ENCODE measurements around the gene SAP130. TPM values are rescaled to one million over a fixed set of nuclear protein-coding genes. Genes with fewer than 3 reads are reported as not detected.

Gene SAP130
- total RNA-seq, 2 donors from 2014 or later, result 47.7 to 58.9 TPM

GRCh38 chr2:127917916-127918315 is 109.9 kb downstream of the SAP130 start:
- no peaks in the 10 kb centered on the region for H3K9me3 Mint-ChIP-seq
- Histone ChIP-seq H3K36me3 (ENCODE audit: control insufficient read depth, insufficient read depth, low read length) (no peaks in the 10 kb centered on the region), H3K27me3 (ENCODE audit: control insufficient read depth, insufficient read depth, low read length, poor library complexity, severe bottlenecking) (no peaks in the 10 kb centered on the region), H3K4me3 (ENCODE audit: low read length) (no peak overlapping the region), H3K9ac (ENCODE audit: extremely low read depth, low read length, poor library complexity, severe bottlenecking) (no peak overlapping the region), H3K9me3 (ENCODE audit: control insufficient read depth, low read length) (no peaks in the 10 kb centered on the region), H3K4me1 (ENCODE audit: control insufficient read depth, insufficient read depth, low read length) (no peaks in the 10 kb centered on the region), H3K27ac (ENCODE audit: low read depth, low read length) (no peak overlapping the region)
- H3K27ac Mint-ChIP-seq, result no peak overlapping the region
- no peaks in the 10 kb centered on the region for H3K27me3 Mint-ChIP-seq (ENCODE audit: insufficient read depth)
- no peaks in the 10 kb centered on the region for H3K36me3 Mint-ChIP-seq (ENCODE audit: low read depth)
- 94 to 100% methylated on average over 2 to 4 of the region's 4 CpGs for WGBS, 2 experiments (ENCODE audit: insufficient coverage in 1 of 2, insufficient read length in 1 of 2)
- no peak for DNase-seq
- H3K4me3 Mint-ChIP-seq, result no peak overlapping the region
- TF ChIP-seq CTCF (conservative IDR thresholded peaks at IDR 0.05), result no peak
- H3K4me1 Mint-ChIP-seq, result peaks cover 3% of the 10 kb centered on the region

- Mint-ChIP-seq H3K27me3 (ENCODE audit: insufficient read depth) (no peaks in the 10 kb centered on the region), H3K4me3 (no peak overlapping the region), H3K27ac (no peak overlapping the region), H3K4me1 (no peaks in the 10 kb centered on the region), H3K9me3 (peaks cover 5% of the 10 kb centered on the region), H3K36me3 (ENCODE audit: low read depth) (no peaks in the 10 kb centered on the region)
- Histone ChIP-seq H3K36me3 (ENCODE audit: control insufficient read depth, insufficient read depth, low read length) (no peaks in the 10 kb centered on the region), H3K27ac (ENCODE audit: low read depth, low read length) (no peak overlapping the region), H3K27me3 (ENCODE audit: control insufficient read depth, insufficient read depth, low read length, poor library complexity, severe bottlenecking) (no peaks in the 10 kb centered on the region), H3K4me1 (ENCODE audit: control insufficient read depth, insufficient read depth, low read length) (no peaks in the 10 kb centered on the region), H3K9me3 (ENCODE audit: control insufficient read depth, low read length) (no peaks in the 10 kb centered on the region), H3K9ac (ENCODE audit: extremely low read depth, low read length, poor library complexity, severe bottlenecking) (no peak overlapping the region), H3K4me3 (ENCODE audit: low read length) (no peak overlapping the region)
- no peak for TF ChIP-seq CTCF (conservative IDR thresholded peaks at IDR 0.05)
- DNase-seq, result no peak
- WGBS, 2 experiments (ENCODE audit: insufficient coverage in 1 of 2, insufficient read length in 1 of 2), result 94 to 95% methylated on average over 6 to 8 of the region's 8 CpGs
These were observed 113.9 kb downstream of the SAP130 start for GRCh38 chr2:127913808-127914457.

- Mint-ChIP-seq H3K4me1 (no peaks in the 10 kb centered on the region), H3K9me3 (peaks cover 5% of the 10 kb centered on the region)
- TF ChIP-seq CTCF (conservative IDR thresholded peaks at IDR 0.05), result no peak
These were observed 116.1 kb downstream of the SAP130 start for GRCh38 chr2:127911737-127912136.

More at GRCh38 chr2:127911737-127912136, 116.1 kb downstream of the SAP130 start:
- H3K4me3 ChIP-seq (ENCODE audit: low read length), result no peak overlapping the region
- no peaks in the 10 kb centered on the region for H3K4me1 ChIP-seq (ENCODE audit: control insufficient read depth, insufficient read depth, low read length)
- no peaks in the 10 kb centered on the region for H3K27me3 Mint-ChIP-seq (ENCODE audit: insufficient read depth)
- H3K9ac ChIP-seq (ENCODE audit: extremely low read depth, low read length, poor library complexity, severe bottlenecking), result no peak overlapping the region
- H3K27ac ChIP-seq (ENCODE audit: low read depth, low read length), result no peak overlapping the region
- no peak overlapping the region for H3K27ac Mint-ChIP-seq
- H3K36me3 Mint-ChIP-seq (ENCODE audit: low read depth), result no peaks in the 10 kb centered on the region
- WGBS, 2 experiments (ENCODE audit: insufficient coverage in 1 of 2, insufficient read length in 1 of 2), result 90 to 93% methylated on average over 2 of the region's 2 CpGs
- H3K4me3 Mint-ChIP-seq, result no peak overlapping the region
- no peak for DNase-seq
- H3K36me3 ChIP-seq (ENCODE audit: control insufficient read depth, insufficient read depth, low read length), result no peaks in the 10 kb centered on the region
- H3K9me3 ChIP-seq (ENCODE audit: control insufficient read depth, low read length), result no peaks in the 10 kb centered on the region
- no peaks in the 10 kb centered on the region for H3K27me3 ChIP-seq (ENCODE audit: control insufficient read depth, insufficient read depth, low read length, poor library complexity, severe bottlenecking)
